ENCODE measurements around the gene PMM1.

Gene PMM1

GRCh38 chr22:41537203-41537602, 52.4 kb downstream of the PMM1 start:
- DNase-seq = no peak

- no peak for DNase-seq
Measured at GRCh38 chr22:41535244-41535643, 54.4 kb downstream of the PMM1 start.

GRCh38 chr22:41534219-41534618, 55.4 kb downstream of the PMM1 start:
- no peak for DNase-seq

DNA sequence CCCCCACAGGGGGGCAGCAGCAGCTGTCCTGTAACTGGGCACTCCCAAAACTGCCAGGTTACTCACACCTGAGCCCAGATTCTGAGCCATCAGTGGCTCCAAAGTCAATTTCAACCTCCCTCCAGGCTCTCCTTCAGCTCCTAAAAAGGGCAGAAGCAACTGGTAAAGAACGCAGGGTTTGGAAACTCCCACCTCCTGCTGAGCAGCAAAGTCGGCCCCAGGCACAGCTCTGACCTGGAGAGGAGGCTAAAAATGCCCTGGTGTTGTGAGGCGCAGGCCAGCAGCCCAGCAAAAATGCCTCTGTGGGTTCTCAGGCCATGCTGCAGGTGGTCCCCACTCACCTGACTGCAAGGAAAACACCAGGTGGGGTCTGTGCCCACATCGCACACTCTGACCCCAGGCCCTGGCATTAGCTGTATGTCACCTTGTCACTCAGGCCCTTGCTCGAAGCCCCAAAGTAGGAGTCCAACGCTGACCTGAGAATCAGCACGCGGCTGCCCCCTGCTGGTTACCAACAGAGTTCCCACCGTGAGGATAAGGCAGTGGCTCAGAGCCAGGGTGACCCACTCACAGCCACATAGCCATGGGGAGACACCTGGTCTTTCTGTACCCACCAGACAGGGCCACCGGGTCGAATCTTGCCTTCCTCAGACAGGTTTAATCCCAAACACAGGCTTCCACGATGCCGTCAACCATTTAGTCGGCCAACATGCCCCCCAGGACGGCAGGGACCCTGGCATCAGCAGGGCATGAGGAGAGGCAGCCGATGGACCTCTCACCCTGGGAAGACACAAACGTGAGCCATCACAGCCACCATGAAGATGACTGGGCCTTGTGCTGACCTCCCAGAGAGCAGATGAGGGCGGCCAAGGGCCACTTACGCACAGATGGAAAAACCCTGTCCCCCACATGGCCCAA, 56.5 kb downstream of the PMM1 start:
- DNase-seq = peak in 10 of 14 donors; percentile 27 to 70 (median 42)

DNA sequence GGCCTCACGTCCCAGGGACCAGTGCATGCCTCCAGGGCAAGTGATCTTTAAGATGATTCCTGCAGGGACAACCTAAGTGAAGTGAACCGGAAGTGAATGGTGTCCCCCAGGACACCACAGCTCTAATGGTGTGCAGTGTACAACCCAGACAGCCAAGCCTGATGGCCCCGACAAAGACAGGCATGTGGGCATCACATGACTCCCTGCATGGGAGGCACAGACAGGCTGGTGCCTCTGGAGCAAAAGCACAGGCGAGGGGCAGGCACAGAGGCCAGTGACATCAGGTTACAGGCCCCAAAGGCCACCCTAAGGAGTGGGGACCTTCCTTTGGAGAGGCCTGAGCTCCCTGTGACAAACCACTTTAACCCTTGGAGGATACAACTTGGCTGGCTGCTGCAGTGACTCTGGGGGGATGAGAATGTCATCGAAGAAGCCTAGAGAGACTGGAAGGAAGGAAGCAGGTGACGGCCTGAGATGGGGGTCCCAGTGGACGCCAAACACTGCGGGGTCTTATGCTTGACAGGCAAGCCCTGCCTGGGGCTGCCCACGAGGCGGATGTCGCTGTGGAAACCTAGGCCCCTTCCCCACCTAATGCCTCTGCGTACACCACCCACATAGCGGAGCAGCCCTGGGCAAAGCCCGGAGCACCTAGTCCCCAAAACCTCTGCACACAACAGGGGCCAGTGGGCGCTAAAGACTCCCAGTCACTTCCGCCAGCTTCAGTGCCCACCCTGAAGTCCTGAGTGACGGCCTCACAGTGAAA, 57.7 kb downstream of the PMM1 start:
- DNase-seq = peak in 2 of 14 donors; percentile 27 to 35

DNA sequence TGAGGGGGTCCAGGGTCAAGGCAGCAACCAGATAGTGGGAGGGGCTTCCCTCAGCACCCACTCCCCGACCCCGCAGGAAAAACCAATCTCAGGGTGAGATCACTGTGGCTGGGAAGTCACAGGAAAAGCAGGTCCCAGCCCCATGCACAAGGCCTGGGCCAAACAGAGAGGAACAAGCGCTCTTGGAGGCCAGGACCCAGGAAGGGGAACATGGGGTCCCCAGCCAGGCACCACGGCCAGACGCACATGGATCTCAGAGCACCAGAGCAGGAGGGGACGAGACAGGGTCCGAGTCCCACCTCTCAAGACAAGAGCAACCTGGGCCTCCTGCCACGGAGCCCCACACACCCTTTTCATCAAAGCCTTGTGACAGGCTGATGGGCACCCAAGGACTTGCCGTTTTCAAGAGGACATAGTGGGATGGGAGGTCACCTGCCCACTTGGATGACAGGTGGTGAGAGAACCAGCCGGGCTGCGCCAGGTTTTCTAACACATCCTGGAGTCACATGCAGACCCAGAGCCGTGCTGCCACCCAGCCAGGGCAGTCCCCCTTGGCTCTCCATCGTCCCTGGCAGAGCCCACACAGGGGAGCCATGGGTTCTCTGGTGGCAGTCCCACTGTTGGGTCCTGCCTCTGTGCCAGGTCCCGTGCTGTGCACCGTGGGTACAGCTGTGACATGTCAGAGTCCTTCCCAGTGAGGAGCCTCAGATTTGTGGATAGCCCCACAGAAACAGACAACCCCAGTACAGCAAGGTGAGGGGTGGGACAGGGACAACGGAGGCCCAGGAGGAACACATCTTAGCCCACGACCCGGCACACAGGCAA, 58.5 kb downstream of the PMM1 start:
- DNase-seq = no peak

- DNase-seq = peak in 1 of 14 donors; percentile 58
Measured at GRCh38 chr22:41528938-41529561, 60.6 kb downstream of the PMM1 start.

GRCh38 chr22:41528132-41528766, 61.4 kb downstream of the PMM1 start:
- DNase-seq = no peak

Data from C1 segment of cervical spinal cord (tissue), 14 donors.